Stimulated activated CD8-positive, alpha-beta memory T cell treated with anti-CD3 and anti-CD28 coated beads, Interleukin-4, amount 100 ng/mL, for 24 hours (primary cell): ENCODE data around the gene EIF4EBP3.

Experiments
- DNase-seq: peaks from one replicate; pipeline ENCODE4 v3.0.0-alpha.2; 2020; ENCODE audit warnings: low read depth

Gene EIF4EBP3

DNA sequence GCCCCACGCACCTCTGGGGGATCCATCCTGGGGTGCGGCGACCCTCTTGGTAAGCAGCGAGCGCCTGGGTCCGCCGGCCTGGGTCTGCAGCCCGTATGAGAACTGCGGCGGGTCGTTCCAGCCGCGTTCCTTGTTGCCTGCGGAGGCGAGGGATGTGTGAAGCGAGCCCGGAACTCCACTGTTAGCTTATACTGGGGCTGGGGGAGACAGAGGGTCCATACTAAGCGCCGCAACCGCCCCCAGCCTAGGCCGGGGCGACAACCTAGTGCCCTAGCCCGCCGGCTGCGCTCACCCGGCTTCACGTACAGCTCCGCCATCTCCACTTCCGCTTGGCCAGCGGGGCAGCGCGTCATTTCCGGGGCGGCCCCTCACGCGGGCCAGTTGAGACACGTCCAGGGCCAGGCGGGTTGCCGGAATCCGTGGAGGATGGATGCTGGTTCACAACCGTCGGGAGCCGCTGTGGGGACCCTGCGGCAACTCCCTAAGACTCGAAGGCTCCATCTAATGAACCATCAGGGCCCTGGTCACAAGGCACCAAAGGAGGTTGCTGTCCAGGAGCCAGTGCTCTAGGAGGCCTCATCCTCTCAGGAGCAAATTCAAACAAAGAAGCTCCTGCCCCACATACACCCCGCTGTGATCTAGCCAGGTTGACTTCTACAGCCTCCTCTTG lies 9.8 kb downstream of the EIF4EBP3 start, which contains the start of gene SRA1:
SRA1 (minus strand) TSS at position 338 of the 670 bp plus-strand sequence; CDS start at position 317, 21 bp downstream.
- peak; percentile 84 for DNase-seq

DNA sequence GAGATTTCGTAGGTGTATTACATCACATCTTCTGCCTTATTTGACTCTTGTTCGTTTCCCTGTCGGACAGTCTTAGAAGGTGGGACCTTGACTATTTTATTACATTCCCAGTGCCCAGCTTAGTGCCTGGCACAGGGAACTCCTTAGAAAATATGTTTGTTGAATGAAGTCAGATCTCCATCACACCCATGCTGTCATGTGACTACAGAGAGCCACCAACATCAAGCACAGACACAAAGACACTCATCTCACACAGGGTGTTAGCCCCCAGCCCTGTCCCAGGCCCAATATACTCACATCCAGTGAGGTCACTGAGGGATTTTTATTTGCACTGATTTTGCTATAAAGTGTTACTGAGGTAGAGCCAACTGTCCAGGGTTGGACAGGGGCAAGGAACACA lies 10.5 kb downstream of the EIF4EBP3 start:
- no peak for DNase-seq

DNA sequence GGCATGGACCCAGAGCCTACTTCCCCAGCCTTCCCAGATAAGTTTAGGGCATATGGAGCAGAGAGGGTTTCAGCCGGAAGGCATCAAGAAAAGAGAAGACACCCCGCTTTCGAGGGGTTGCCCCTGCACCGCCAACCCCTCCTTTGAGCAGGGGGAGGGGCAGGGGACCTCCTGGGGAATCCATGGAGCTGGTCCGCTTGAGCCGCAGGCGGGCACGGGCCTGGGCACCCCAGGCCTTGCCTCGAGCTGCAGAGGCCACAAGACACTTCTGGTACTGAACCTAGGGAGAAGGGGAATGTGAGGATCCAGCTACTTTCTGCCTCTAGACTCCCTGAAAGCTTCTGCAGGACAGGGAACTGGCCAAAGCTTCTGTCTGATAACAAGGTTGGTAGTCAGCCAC lies 11.1 kb downstream of the EIF4EBP3 start:
- DNase-seq, result no peak

DNA sequence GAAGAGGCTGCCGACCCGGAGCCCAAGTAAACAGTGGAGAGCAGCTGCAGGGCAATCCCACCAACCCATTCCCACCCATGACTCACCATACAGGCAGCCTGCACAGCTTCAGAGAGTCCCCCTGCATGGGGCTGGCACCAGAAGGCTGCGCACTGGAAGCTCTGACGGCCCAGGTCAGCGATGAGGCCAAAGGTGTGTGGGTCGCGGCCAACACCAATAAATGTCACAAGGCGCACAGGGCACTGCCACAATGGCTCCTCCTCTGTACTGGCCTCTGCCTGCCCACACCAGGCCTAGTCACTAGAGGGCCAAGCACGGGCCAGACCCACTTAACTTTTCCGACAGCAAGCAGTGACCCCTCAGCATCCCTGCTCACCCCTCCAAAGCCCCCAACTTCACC lies 12.8 kb downstream of the EIF4EBP3 start:
- DNase-seq, result no peak

DNA sequence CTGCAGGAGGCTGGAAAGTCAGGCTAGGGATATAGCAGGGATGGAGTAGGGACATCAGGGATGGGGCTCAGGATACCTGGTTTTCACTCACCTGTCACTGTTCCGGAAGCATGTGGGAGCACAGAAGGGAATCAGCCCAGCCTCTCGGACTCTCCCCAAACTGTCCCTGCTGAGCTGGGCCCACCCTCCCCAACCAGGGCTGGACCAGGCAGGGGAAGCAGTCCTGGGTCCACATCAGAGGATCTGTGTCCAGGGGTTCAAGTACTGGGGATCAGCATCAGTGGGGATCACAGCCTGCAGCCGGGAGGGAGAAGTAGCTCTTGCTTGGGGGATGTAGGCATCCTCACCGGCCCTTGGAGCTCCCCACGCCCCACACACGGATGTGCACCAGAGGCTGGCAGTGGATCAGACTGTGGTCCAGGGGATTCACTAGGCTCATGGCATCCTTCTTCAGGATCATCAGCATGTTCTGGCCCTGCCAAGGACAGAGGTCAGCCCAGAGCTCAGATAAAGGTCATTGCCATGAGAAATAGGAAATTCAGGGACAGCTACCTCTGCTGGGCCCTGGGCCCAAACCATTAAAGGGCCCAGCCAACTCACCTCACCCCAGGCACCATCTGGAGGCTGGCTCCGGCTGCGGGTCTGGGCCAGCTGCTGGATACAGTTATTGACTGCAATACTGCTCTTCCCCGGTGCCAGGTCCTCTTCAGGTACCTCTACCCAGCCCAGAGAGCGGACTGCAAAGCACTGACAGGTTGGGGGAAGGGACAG lies 14.5 kb downstream of the EIF4EBP3 start:
- no peak for DNase-seq

DNA sequence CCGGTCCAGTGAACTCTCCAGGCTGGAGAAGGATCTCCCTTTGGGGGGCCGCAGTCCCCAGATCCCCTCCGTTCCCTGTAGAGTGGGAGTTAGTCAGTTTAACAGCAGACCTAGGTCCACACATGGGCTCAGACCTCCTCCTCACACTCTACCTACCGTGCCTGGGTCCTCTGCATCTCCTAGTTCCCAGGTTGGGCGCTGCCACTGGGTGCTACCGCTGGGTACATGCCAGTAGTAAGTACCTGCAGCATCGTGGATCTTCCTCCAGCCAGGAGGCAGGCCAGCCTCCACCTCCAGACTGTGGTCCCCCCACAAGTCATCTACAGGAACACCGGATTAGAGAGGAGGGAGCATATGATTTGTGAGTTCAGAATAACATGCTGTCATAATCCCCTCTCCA lies 16.1 kb downstream of the EIF4EBP3 start:
- DNase-seq, result no peak

DNA sequence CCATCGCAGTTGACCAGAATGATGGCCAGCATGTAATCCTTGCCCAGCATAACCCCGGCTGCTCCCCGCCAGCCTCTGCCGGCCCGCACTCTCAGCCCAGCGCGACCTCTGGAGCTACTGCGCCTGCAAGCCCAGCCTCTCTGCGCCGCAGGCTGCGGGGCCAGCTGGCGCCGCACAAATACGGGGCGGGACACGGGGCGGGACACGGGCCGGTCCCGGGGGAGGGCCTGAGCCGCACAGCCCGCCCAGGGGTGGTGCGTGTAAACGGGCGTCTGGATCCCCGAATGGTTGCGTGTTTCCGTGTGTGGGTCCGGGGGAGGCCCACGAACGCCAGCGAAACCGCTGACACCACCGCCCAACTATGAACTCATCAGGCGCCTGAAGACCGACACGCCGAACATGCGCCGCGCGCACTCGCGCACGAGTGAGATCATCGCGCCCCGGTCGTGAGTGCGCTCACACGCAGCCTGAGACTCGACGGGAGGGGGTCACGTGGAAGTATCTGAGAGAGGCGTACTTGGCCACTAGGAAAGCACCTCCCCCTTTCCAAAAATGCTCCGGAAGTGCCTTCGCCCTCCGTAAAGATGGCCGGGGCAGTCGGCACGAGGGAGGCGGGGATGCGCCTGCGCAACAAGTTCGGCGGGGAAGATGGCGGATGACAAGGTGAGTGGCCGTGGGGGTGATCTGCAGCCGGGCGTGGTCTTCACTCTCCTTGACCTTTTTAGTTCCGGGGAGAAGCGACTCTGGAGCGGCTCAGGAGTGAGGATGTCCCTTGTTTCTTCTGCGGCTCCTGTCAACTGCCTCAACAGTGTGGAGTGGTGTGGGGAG lies 16.9 kb downstream of the EIF4EBP3 start, which contains the start of the genes APBB3 and SLC35A4:
APBB3 (minus strand) TSS at position 403 of the 828 bp plus-strand sequence; CDS start at position 50, 353 bp downstream.
SLC35A4 (plus strand) TSS at position 633 of the 828 bp plus-strand sequence. CDS start 2,342 bp downstream, outside the sequence.
- peak; percentile 93 for DNase-seq

DNA sequence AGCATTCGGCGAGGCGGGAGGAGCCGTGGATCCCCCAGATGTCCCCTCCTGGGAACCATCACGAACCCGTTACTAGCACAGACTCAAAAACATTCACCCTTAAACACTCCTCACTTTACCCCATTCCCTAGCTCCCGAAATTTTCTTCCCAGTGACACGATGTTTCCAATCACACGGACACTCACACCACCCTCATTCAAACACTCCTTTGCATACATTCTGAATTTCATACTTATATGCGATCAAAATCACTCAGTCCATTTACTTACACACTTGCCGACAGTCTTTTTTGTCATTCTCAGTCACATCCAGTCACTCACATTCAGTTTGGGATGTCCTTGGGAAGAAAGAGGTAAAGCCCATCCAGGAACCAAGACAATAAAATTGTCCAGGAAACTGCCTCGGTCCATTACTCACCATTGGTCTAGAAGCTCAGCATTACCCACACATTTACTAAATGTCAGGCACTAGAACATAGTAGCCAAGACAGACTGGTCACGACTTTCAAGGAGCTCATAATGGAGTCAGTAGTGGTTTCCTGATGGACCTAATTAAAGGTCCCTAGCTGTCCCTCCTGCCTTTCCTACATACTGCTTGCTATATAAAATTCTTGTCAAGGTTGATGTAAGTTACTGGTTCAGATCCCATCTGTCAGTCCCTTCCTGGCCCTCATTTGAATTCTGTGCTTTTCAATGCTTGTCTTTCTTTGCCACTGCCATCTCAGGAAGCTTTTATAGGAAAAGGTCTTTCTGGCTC lies 17.7 kb downstream of the EIF4EBP3 start:
- DNase-seq, result no peak

DNA sequence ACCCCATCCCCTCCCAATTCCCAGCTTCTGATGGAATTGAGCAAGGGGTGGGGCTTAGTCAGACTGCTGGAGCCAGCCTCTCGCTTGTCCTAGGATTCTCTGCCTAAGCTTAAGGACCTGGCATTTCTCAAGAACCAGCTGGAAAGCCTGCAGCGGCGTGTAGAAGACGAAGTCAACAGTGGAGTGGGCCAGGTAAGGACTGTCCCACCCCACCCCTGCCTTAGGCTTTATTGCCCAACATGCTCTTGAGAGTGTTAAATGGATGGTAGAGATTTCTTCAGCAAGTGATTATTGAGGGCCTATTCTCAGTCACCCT lies 18.3 kb downstream of the EIF4EBP3 start:
- DNase-seq, result no peak

DNA sequence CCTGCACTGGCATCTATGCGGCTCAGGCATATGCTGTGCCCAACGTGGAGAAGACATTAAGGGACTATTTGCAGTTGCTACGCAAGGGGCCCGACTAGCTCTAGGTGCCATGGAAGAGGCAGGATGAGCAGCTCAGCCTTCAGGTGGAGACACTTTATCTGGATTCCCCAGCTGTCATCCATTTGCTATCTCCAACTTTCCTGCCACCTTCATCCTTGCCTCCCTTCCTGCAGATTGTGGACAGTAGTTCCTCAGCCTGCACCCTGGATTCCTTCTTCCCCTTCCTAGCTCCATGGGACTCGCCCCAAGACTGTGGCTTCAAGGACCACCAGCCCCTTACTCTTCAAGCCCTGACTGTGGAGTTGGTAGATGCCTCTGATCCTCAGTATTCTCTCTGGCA lies 19.2 kb downstream of the EIF4EBP3 start:
- DNase-seq, result no peak

DNA sequence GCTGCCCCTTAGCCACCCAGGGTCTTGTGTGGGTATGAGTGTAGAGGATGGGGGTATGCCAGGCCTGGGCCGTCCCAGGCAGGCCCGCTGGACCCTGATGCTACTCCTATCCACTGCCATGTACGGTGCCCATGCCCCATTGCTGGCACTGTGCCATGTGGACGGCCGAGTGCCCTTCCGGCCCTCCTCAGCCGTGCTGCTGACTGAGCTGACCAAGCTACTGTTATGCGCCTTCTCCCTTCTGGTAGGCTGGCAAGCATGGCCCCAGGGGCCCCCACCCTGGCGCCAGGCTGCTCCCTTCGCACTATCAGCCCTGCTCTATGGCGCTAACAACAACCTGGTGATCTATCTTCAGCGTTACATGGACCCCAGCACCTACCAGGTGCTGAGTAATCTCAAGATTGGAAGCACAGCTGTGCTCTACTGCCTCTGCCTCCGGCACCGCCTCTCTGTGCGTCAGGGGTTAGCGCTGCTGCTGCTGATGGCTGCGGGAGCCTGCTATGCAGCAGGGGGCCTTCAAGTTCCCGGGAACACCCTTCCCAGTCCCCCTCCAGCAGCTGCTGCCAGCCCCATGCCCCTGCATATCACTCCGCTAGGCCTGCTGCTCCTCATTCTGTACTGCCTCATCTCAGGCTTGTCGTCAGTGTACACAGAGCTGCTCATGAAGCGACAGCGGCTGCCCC lies 19.8 kb downstream of the EIF4EBP3 start:
- no peak for DNase-seq

DNA sequence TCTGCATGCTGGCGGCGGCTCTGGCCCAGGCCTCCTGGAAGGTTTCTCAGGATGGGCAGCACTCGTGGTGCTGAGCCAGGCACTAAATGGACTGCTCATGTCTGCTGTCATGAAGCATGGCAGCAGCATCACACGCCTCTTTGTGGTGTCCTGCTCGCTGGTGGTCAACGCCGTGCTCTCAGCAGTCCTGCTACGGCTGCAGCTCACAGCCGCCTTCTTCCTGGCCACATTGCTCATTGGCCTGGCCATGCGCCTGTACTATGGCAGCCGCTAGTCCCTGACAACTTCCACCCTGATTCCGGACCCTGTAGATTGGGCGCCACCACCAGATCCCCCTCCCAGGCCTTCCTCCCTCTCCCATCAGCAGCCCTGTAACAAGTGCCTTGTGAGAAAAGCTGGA lies 20.4 kb downstream of the EIF4EBP3 start:
- no peak for DNase-seq

DNA sequence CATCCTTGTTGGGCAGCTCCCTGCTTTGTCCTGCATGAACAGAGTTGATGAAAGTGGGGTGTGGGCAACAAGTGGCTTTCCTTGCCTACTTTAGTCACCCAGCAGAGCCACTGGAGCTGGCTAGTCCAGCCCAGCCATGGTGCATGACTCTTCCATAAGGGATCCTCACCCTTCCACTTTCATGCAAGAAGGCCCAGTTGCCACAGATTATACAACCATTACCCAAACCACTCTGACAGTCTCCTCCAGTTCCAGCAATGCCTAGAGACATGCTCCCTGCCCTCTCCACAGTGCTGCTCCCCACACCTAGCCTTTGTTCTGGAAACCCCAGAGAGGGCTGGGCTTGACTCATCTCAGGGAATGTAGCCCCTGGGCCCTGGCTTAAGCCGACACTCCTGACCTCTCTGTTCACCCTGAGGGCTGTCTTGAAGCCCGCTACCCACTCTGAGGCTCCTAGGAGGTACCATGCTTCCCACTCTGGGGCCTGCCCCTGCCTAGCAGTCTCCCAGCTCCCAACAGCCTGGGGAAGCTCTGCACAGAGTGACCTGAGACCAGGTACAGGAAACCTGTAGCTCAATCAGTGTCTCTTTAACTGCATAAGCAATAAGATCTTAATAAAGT lies 21.1 kb downstream of the EIF4EBP3 start:
- DNase-seq, result no peak

DNA sequence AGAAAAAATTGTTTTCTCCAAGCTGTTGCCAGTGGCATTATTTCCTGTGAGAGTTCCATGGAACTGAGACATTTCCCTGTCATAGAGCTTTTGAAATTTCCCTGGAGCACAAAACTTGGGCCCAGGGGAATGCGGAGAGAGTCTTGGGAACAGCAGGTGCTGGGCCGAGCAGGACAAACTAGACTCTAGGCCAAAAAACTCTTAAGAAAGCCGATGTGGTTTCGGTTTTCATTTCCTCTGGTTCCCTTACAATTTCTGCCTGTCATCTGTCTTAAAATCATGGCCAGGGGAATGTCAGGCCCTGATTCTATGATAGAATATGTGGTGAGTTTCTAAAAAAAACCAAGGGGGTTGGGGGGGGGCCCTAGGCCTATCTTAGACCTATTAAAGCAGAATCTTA lies 21.7 kb downstream of the EIF4EBP3 start:
- no peak for DNase-seq

DNA sequence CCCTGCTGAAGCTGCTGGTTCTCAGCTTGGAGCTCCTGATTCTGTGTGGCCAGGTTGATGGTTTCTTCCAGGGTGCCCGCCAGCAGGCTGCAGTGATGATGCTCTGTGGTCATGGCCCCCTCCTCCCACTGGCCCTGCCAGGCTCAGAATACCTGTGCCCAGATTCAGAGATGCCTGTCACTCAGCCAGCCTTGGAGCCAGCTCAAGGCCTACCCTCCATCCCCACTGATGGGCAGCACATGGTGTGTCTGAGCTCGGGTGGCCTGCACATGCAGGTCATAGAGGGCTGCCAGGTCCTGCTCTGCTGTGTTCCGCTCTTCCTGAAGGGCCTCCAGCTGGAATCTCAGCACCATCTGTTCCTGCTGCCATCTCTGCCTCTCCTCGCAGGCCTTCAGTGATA lies 22.6 kb downstream of the EIF4EBP3 start:
- no peak for DNase-seq

DNA sequence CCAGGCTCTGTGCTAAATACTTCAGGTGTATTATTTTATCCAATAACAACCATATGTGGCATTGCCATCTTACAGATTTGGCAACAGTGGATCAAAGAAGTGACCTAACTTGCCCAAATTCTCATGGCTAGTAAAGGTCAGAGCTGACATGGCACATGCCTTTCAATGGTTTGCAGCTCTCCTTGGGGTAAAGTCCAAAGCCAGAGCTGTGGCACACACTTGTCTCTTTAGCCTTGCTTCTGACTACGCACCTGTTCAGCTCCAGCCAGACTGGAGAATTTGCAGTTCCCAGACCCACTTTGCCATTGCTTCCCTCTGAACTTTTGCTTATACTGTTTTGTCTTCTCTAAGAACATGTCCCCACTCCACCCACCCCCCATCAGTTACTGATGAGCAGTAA lies 23.0 kb downstream of the EIF4EBP3 start:
- DNase-seq, result no peak

DNA sequence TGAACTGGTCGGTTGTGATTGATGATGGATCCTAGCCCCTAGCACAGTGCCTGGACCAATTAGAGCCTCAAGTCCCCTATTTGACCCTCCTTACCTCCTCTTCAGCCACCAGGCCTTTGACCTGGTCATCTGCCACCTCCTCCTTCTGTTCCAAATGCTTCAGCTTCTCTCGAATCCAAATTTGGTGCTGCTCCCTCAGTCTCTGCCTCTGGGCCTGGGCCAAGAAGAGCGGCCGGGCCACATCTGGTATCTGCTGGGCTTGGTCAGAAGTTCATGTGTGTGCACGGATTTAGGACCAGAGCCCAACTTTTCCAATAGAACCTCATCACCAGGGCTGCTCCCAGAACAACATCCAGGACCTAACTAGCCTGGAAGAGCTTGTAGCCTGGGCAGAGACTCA lies 23.6 kb downstream of the EIF4EBP3 start:
- no peak for DNase-seq

DNA sequence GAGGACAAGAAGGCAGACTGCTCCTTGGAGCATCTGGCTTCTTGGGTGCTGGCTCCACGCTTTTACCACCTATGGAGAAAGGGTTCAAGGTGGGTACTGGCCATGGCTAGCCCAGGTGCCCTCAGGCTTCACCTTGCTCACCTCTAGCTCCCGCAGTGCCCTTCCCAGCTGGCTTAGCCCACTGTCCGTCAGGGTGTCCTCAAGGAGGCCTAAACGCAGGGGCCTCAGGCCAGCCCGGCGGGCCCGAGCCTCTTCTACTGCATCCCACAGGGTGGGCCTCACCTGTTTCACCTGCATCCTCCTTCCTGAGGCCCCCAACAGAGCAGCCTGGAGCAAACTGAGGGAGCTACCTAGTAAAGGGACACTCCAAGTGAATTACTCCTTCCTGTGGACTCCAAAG lies 26.2 kb downstream of the EIF4EBP3 start:
- no peak for DNase-seq

DNA sequence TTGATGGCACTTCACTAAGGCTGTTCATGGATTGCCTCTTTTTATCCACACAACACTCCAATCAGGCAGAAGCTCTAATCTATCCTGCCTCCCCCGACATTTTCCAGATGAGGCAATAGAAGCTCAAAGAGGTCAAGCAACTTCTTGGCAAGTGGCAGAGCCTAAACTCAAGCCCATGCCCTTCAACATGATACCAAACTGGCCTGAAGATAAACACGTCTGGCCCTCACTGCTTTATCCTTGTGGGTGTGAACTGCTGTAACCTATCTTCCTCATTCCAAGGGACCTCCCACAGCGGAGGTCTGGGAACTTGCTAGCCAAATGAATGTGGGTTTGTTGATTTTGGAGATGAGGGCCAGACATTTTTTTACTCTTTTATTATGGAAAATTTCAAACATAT lies 26.7 kb downstream of the EIF4EBP3 start:
- DNase-seq, result no peak

DNA sequence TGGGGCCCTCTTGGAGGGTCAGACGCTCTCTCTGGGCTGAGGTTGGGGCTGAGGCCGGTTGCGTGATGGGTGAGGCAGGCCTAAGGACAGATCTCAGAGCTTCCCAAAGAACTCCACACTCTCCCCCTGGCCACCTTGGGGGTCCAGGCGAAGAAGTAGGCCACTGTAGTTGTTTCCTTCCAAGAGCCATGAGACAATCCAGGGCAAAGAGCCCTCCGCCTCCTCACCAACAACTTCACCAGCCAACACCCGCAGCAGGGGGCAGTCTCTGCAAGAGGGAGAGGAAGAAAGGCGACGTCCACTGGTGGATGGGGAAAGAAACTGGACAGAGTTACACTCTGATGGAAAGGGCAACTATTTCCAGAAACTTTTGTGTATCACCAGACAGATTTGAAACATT lies 27.8 kb downstream of the EIF4EBP3 start:
- no peak for DNase-seq

DNA sequence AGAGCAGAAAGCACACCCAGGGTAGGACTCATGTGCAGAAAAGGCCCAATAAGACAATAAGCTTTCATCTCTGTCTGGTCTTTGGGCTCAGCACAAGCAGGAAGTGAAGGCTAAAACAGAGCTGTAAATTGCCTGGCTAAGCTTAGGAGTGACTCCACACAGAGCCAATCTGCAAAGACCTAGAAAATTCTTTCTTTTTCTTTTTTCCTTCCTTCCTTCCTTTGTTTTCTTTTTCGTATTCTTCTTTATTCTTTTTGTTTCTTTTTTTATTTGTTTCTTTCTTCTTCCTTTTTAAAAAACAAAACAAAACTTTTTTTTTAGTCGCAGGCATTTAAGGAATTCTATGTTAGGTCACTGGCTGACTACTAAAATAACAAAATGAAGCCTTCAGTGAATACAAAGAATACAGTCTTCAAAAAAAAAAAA lies 29.3 kb downstream of the EIF4EBP3 start:
- no peak for DNase-seq
